GM18520 (cell line): ENCODE results near the gene BTBD3.

Experiments
- ATAC-seq: cut with Tn5 transposase; IDR thresholded peaks from one replicate; pipeline ENCODE4 v1.9.1; 2021; ENCODE audit not compliant: unreplicated experiment

The BTBD3 gene

GRCh38 chr20:11965602-11966001, 47.9 kb downstream of the BTBD3 start:
- ATAC-seq = no peak

- ATAC-seq = no peak
Observed at GRCh38 chr20:11966186-11966585, 48.5 kb downstream of the BTBD3 start.

- ATAC-seq = no peak
Observed at GRCh38 chr20:11970243-11970836, 52.6 kb downstream of the BTBD3 start.

- no peak for ATAC-seq
Observed at GRCh38 chr20:11972478-11972877, 54.8 kb downstream of the BTBD3 start.
